Neural progenitor cell (in vitro differentiated cells): ENCODE results near the gene CENPX. TPM values are rescaled to one million over a fixed set of nuclear protein-coding genes. Genes with fewer than 3 reads are reported as not detected.

ENCODE experiments used
- DNase-seq: peaks from one replicate; pipeline ENCODE4 v3.0.0-alpha.2; 2016; ENCODE audit warnings: low spot score
- H2AFZ ChIP-seq: fragments of 200-600 bp; sonication (generic); replicated peaks from 2 replicates; pipeline ENCODE4 v1.6.1; 2016; ENCODE audit warnings: antibody characterized with exemption
- H3F3A ChIP-seq: fragments of 200-600 bp; sonication (generic); 2 replicates; pipeline ENCODE4 v1.6.1; 2016; ENCODE audit warnings: antibody characterized with exemption, low read depth
- H3K27ac ChIP-seq: fragments of 200-600 bp; sonication (generic); 2 replicates; pipeline ENCODE4 v1.5.1; 2016; ENCODE audit warnings: mild to moderate bottlenecking
- H3K27me3 ChIP-seq: fragments of 200-600 bp; sonication (generic); 2 replicates; pipeline ENCODE4 v1.6.1; 2016; ENCODE audit warnings: mild to moderate bottlenecking, moderate library complexity
- H3K36me3 ChIP-seq: fragments of 200-600 bp; sonication (generic); 2 replicates; pipeline ENCODE4 v1.5.1; 2016
- H3K4me1 ChIP-seq: fragments of 200-600 bp; sonication (generic); 2 replicates; pipeline ENCODE4 v1.6.1; 2016; ENCODE audit warnings: mixed run types
- H3K4me2 ChIP-seq: fragments of 200-600 bp; sonication (generic); 2 replicates; pipeline ENCODE4 v1.6.1; 2016
- H3K4me3 ChIP-seq: fragments of 200-600 bp; sonication (generic); 2 replicates; pipeline ENCODE4 v1.5.1; 2016
- H3K79me2 ChIP-seq: fragments of 200-600 bp; sonication (generic); 2 replicates; pipeline ENCODE4 v1.6.1; 2016; ENCODE audit warnings: low read depth
- H3K9ac ChIP-seq: fragments of 200-600 bp; sonication (generic); 2 replicates; pipeline ENCODE4 v1.6.1; 2016
- H3K9me3 ChIP-seq: fragments of 200-600 bp; sonication (generic); 2 replicates; pipeline ENCODE4 v1.5.1; 2016; ENCODE audit warnings: low read depth
- H4K20me1 ChIP-seq: fragments of 200-600 bp; sonication (generic); 2 replicates; pipeline ENCODE4 v1.6.1; 2016; ENCODE audit warnings: low read depth
- H3K27ac Mint-ChIP-seq: 3 replicates; pipeline ENCODE4 v1.8.0; 2021; ENCODE audit warnings: mixed read lengths
- H3K27me3 Mint-ChIP-seq: 2 replicates; pipeline ENCODE4 v1.8.0; 2022; ENCODE audit warnings: low read depth, mild to moderate bottlenecking, inconsistent platforms, moderate library complexity, mixed read lengths; ENCODE audit not compliant: insufficient read depth
- H3K36me3 Mint-ChIP-seq: 3 replicates; pipeline ENCODE4 v1.8.0; 2021; ENCODE audit warnings: mixed read lengths
- H3K4me1 Mint-ChIP-seq: 3 replicates; pipeline ENCODE4 v1.8.0; 2021; ENCODE audit warnings: mixed read lengths
- H3K4me3 Mint-ChIP-seq: 3 replicates; pipeline ENCODE4 v1.8.0; 2021; ENCODE audit warnings: mild to moderate bottlenecking, moderate library complexity, mixed read lengths
- H3K9me3 Mint-ChIP-seq: 3 replicates; pipeline ENCODE4 v1.8.0; 2020; ENCODE audit warnings: mixed read lengths
- CTCF ChIP-seq: fragments of 200-600 bp; sonication (generic); IDR thresholded peaks from 2 replicates; pipeline ENCODE4 v1.5.1; 2017; ENCODE audit warnings: antibody characterized with exemption, mild to moderate bottlenecking
- EZH2 ChIP-seq: fragments of 200-600 bp; sonication (generic); IDR thresholded peaks from 2 replicates; pipeline ENCODE4 v1.6.1; 2017; ENCODE audit warnings: antibody characterized with exemption, mild to moderate bottlenecking, moderate library complexity
- EZH2phosphoT487 ChIP-seq: fragments of 200-600 bp; sonication (generic); IDR thresholded peaks from 2 replicates; pipeline ENCODE4 v1.6.1; 2017; ENCODE audit warnings: antibody characterized with exemption
- total RNA-seq: library from RNA; depleted of rRNA; stranded (reverse); fragments of >200 nt; gene quantifications from 2 replicates; pipeline ENCODE4 v1.2.3, GENCODE V29; 2015; ENCODE audit warnings: low replicate concordance

CENPX gene
- total RNA-seq, 1 donor from 2014 or later, result 53.0 TPM

- Histone ChIP-seq H2AFZ (peak overlapping the region; percentile 72), H3K79me2 (peaks cover 12% of the 10 kb centered on the region), H3K36me3 (no peaks in the 10 kb centered on the region), H3K9ac (peak overlapping the region; percentile 87), H3K4me2 (peak overlapping the region; percentile 100), H3K4me1 (peaks cover 6% of the 10 kb centered on the region), H3K27me3 (peaks cover under 1% of the 10 kb centered on the region), H3F3A (no peaks in the 10 kb centered on the region), H3K4me3 (peak overlapping the region; percentile 76), H3K9me3 (no peaks in the 10 kb centered on the region), H4K20me1 (no peaks in the 10 kb centered on the region), H3K27ac (no peak overlapping the region)
- H3K4me3 Mint-ChIP-seq, result peak overlapping the region; percentile 80
- no peaks in the 10 kb centered on the region for H3K9me3 Mint-ChIP-seq
- H3K4me1 Mint-ChIP-seq, result peaks cover 10% of the 10 kb centered on the region
- no peak overlapping the region for H3K27ac Mint-ChIP-seq
- DNase-seq, result no peak
- peaks cover 5% of the 10 kb centered on the region for H3K27me3 Mint-ChIP-seq
- peaks cover under 1% of the 10 kb centered on the region for H3K36me3 Mint-ChIP-seq
- TF ChIP-seq EZH2 (no peak), EZH2phosphoT487 (no peak)
Observed at GRCh38 chr17:82065193-82065637, 42.5 kb upstream of the CENPX start.

GRCh38 chr17:82064433-82065192 lies 41.9 kb upstream of the CENPX start:
- H3K27me3 ChIP-seq, result no peaks in the 10 kb centered on the region
- H3F3A ChIP-seq, result no peaks in the 10 kb centered on the region
- no peak overlapping the region for H3K27ac Mint-ChIP-seq
- DNase-seq, result no peak
- TF ChIP-seq CTCF, result no peak
- TF ChIP-seq EZH2phosphoT487, result no peak
- no peak for TF ChIP-seq EZH2
- no peak overlapping the region for H3K27ac ChIP-seq
- peaks cover 12% of the 10 kb centered on the region for H3K79me2 ChIP-seq
- H3K9me3 ChIP-seq, result no peaks in the 10 kb centered on the region
- H3K27me3 Mint-ChIP-seq, result peaks cover 5% of the 10 kb centered on the region
- peak overlapping the region; percentile 76 for H3K4me3 ChIP-seq
- H3K9me3 Mint-ChIP-seq, result no peaks in the 10 kb centered on the region
- H3K9ac ChIP-seq, result peak overlapping the region; percentile 87
- H3K36me3 ChIP-seq, result no peaks in the 10 kb centered on the region
- peaks cover 6% of the 10 kb centered on the region for H3K4me1 ChIP-seq
- H3K36me3 Mint-ChIP-seq, result peaks cover 3% of the 10 kb centered on the region
- H4K20me1 ChIP-seq, result no peaks in the 10 kb centered on the region
- peak overlapping the region; percentile 80 for H3K4me3 Mint-ChIP-seq
- H3K4me2 ChIP-seq, result peak overlapping the region; percentile 100
- H3K4me1 Mint-ChIP-seq, result peaks cover 10% of the 10 kb centered on the region
- no peak overlapping the region for H2AFZ ChIP-seq

- no peaks in the 10 kb centered on the region for H4K20me1 ChIP-seq
- peaks cover 3% of the 10 kb centered on the region for H3K36me3 Mint-ChIP-seq
- no peak overlapping the region for H3K9ac ChIP-seq
- no peak overlapping the region for H3K27ac ChIP-seq
- H3K4me3 ChIP-seq, result no peak overlapping the region
- H3K4me3 Mint-ChIP-seq, result peak overlapping the region; percentile 80
- no peaks in the 10 kb centered on the region for H3K9me3 Mint-ChIP-seq
- no peaks in the 10 kb centered on the region for H3K9me3 ChIP-seq
- DNase-seq, result no peak
- peaks cover 6% of the 10 kb centered on the region for H3K4me1 ChIP-seq
- H2AFZ ChIP-seq, result no peak overlapping the region
- H3K27me3 Mint-ChIP-seq, result peaks cover 5% of the 10 kb centered on the region
- H3K79me2 ChIP-seq, result peaks cover 12% of the 10 kb centered on the region
- H3K27ac Mint-ChIP-seq, result no peak overlapping the region
- H3K4me2 ChIP-seq, result peak overlapping the region; percentile 100
- no peaks in the 10 kb centered on the region for H3F3A ChIP-seq
- no peaks in the 10 kb centered on the region for H3K27me3 ChIP-seq
- TF ChIP-seq EZH2 (no peak), EZH2phosphoT487 (no peak), CTCF (no peak)
- no peaks in the 10 kb centered on the region for H3K36me3 ChIP-seq
- peaks cover 10% of the 10 kb centered on the region for H3K4me1 Mint-ChIP-seq
Observed at GRCh38 chr17:82063424-82064415, 41.0 kb upstream of the CENPX start.
